H7 (cell line): ENCODE results near the gene BMI1. TPM values are rescaled to one million over a fixed set of nuclear protein-coding genes. Genes with fewer than 3 reads are reported as not detected.

ENCODE experiments used
- DNase-seq: peaks from one replicate; pipeline ENCODE4 v3.0.0; 2012
- H3K27me3 ChIP-seq: 2 replicates; pipeline ENCODE4 v1.6.0; 2011; ENCODE audit warnings: mild to moderate bottlenecking, low read length; ENCODE audit not compliant: control insufficient read depth, insufficient read depth
- H3K36me3 ChIP-seq: replicated peaks from 2 replicates; pipeline ENCODE4 v1.5.1; 2011; ENCODE audit warnings: low read length; ENCODE audit not compliant: control insufficient read depth, insufficient read depth
- H3K4me3 ChIP-seq: 2 replicates; pipeline ENCODE4 v1.5.1; 2011; ENCODE audit warnings: low read depth, mild to moderate bottlenecking, control low read depth, low read length, moderate library complexity; ENCODE audit not compliant: insufficient read depth
- total RNA-seq: library from RNA; depleted of rRNA; stranded (reverse); fragments of >200 nt; shearing (Covaris generic); gene quantifications from 2 replicates; pipeline ENCODE4 v1.2.3, GENCODE V29; 2014

Gene BMI1
- total RNA-seq, 1 experiment from 2014 or later = 4.1 TPM

DNA sequence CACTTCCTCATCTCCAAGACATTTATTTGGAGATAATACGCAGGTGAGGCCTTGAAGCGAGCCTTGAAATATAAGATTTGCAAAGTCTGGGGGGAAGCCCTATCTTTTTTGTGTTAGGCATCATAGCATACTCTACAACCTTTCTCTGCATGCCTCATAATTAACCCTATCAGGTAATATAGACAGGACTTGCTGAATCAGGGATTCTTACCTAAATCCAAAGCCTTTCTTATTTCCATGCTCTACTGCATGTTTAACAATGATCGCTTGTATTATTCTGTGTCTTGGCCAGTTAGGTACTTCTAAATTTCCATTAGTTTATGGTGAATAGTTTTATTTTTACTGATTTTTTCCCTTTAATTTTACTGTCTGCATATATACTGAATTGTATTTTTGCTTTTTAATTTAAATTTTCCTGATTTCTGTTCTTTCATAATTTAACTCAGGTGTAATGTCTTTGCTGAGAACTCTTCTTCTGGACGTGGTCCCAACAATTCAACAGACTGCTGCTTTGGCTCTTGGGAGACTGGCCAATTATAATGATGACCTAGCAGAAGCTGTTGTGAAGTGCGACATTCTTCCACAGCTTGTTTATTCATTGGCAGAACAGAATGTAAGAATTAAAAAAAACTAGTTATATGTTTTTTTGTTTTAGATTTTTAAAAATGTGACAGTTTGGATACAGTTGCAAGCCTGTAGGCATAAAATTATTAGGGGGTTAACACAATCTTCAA lies 43.7 kb downstream of the BMI1 start:
- Histone ChIP-seq H3K4me3 (no peak overlapping the region), H3K36me3 (no peaks in the 10 kb centered on the region), H3K27me3 (no peaks in the 10 kb centered on the region)
- DNase-seq = no peak

DNA sequence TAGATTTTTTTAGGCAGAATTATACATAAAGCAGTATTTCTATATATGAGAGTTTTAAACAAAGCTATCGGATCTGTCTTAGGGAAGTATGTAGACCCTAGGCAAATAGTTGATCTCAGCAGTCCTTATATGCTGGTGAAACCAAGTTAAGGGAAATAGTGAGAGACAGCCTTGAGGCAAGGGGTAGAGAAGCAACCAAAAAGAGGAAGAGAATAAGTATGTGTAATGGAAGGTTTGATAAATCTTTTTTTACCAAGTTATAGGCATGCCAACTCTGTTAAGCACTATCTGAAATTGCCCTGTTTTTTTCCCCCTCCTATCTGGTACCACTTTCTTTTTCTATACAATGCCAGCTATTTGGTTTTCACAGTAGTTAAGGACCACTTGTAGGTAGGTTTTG lies 44.3 kb downstream of the BMI1 start:
- H3K36me3 ChIP-seq = no peaks in the 10 kb centered on the region
- no peak for DNase-seq
- H3K27me3 ChIP-seq = no peaks in the 10 kb centered on the region
- H3K4me3 ChIP-seq = no peak overlapping the region

DNA sequence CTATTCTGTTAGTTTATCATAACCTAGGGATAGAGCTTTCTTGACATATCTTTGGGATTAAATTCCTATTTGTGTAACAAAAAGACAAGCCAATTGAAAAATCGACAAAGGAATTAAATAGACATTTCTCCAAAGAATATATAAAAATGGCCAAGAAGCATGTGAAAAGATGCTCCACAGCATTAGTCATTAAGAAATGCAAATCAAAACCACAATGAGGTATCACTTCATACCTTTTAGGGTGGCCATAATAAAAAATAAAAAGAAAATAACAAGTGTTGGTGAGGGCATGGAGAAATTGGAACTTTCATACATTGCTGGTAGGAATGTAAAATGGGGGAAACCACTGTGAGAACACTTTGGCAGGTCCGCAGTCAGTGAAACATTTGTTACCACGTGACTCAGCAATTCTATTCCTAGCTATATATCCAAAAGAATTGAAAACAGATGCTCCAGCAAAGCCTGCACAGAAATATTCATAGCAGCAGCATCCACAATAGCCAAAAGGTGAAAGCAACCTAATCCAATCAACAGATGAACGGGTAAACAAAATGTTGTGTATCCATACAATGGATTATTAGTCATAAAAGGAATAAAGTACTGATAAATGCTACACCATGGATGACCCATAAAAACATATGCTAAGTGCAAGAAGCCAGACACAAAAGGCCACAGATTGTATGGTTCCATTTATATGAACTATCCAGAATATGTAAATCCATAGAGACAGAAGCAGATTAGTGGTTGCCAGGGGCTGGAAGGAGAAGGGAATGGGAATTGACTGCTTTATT lies 44.9 kb downstream of the BMI1 start:
- DNase-seq = no peak
- Histone ChIP-seq H3K36me3 (no peaks in the 10 kb centered on the region), H3K4me3 (no peak overlapping the region), H3K27me3 (no peaks in the 10 kb centered on the region)

DNA sequence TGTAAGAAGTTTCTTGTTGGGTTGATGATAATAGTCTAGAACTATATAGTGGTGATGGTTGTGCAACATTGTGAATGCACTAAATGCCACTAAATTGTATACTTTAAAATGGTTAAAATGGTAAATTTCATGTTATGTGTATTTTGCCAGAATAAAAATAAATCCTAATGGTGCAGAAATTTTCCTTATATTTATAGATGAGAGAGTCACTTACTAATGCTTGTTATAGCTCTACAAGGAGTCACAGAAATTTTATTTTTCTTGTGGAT lies 45.5 kb downstream of the BMI1 start:
- Histone ChIP-seq H3K36me3 (no peaks in the 10 kb centered on the region), H3K4me3 (no peak overlapping the region), H3K27me3 (no peaks in the 10 kb centered on the region)
- DNase-seq = no peak

DNA sequence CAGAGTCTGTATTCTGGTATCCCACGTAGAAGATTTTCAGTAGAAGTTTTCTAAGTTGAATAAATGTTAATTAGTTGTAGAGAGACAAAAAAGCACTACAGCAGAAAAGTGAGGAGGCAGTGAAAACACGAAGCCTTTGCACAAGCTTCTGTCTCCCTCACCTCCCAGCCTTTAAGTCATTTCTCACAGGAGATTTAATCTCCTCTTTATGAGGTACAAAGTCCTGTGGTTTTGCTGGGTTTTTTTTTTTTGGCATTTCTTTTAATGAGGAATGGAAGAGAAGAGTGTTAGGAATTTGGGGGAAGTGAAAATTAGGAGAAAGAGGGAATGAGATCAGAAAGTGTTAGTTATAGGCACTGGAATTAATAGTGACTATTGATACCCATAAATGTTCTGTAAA lies 45.9 kb downstream of the BMI1 start:
- no peak overlapping the region for H3K4me3 ChIP-seq
- no peak for DNase-seq
- no peaks in the 10 kb centered on the region for H3K36me3 ChIP-seq
- H3K27me3 ChIP-seq = no peaks in the 10 kb centered on the region

DNA sequence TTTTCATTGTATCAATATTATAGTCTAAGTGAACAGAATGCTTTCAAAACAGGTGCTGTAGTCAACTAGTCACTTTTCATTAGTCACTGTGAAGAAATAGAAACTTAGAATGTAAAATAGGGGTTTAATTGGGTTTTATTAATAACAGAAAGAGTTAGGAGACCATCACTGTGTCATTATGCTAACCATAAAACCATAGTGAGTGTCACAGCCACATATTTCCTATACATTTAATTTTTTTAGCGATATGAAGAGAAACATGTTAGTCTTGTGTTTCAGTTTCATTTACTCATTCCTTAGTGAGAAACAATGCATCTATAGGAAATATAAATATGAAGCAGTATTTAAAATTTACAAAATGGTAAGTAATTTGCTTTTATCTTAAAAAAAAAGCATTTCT lies 46.6 kb downstream of the BMI1 start:
- DNase-seq = no peak
- no peak overlapping the region for H3K4me3 ChIP-seq
- no peaks in the 10 kb centered on the region for H3K27me3 ChIP-seq
- H3K36me3 ChIP-seq = no peaks in the 10 kb centered on the region

DNA sequence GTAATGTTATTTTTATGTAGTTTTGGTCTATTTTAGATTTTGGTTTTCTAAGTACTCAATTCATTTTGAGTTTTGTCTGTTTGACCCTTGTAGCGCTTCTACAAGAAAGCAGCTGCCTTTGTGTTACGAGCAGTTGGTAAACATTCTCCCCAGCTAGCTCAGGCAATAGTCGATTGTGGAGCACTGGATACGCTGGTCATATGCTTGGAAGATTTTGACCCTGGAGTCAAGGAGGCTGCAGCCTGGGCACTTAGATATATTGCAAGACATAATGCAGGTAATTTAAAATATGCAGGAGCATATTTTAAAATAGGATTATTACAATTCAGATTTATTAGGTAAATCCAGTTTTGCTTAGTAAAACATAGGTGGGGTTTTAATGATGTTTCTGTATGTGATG lies 47.5 kb downstream of the BMI1 start:
- H3K36me3 ChIP-seq = no peaks in the 10 kb centered on the region
- H3K27me3 ChIP-seq = no peaks in the 10 kb centered on the region
- H3K4me3 ChIP-seq = no peak overlapping the region
- DNase-seq = no peak

DNA sequence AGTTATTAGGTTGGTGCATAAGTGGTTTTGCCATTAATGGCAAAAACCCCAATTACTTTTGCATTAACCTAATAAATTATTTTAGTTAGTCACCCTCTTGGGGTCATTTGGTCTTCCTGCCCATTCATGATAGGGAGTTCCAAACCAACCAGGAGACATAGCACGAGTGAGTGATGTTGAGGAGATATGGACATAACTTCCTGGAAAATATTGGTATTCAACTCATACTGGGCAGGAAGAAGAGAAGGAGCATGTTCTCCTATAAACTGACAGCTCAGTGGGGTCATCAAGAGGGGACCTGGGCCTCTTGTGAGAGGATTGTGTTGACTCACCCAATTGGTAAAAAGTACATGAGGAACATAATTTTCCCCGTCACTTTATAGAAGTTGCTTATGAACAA lies 48.1 kb downstream of the BMI1 start:
- no peaks in the 10 kb centered on the region for H3K36me3 ChIP-seq
- H3K4me3 ChIP-seq = no peak overlapping the region
- H3K27me3 ChIP-seq = no peaks in the 10 kb centered on the region
- DNase-seq = no peak

DNA sequence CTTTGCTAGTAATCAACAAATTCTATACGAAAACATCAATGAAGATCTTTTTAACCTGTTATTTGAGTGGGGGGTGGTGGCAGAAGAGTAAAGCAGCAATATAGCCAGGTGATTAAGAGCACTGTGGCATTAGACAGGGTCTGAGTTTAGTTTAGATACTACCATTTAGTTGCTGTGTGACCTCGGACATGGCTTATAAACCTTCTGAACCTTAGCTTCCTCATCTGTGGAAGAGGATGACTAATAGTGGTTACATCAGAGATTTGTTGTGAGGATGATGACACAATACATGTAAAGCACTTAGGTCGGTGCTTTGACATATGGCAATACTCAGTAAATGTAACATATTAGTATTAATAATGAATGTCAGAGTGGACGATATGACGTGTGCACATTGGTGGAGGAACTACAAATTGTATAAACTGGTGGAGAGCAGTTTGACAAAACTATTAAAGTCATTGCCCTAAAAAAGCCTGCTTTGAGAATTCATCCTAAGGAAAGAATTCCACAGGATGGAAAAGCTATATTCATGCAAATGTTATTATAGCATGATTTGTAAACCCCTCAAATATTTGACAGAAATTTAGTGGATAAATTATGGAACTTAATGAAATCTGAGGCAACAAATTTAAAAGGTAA lies 48.7 kb downstream of the BMI1 start:
- DNase-seq = no peak
- Histone ChIP-seq H3K27me3 (no peaks in the 10 kb centered on the region), H3K36me3 (no peaks in the 10 kb centered on the region), H3K4me3 (no peak overlapping the region)

DNA sequence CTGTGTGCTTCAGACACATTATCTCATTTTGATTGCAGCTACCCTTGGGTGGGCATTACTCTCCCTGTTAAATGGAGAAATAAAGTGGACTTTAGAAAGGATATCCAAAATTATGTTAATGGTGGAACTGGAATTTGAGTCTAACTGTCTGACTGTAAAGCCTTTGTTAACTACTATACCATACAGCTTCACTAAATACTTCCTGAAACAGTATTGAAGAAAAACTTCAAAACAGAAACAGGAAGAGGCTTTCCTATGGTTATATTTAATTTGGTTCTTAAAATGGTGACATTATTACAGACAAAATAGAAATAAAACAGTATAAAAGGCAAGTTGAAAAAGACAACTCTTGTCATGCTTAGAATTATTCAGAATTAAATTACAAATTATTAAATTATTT lies 49.4 kb downstream of the BMI1 start:
- no peak for DNase-seq
- no peak overlapping the region for H3K4me3 ChIP-seq
- no peaks in the 10 kb centered on the region for H3K36me3 ChIP-seq
- H3K27me3 ChIP-seq = no peaks in the 10 kb centered on the region

DNA sequence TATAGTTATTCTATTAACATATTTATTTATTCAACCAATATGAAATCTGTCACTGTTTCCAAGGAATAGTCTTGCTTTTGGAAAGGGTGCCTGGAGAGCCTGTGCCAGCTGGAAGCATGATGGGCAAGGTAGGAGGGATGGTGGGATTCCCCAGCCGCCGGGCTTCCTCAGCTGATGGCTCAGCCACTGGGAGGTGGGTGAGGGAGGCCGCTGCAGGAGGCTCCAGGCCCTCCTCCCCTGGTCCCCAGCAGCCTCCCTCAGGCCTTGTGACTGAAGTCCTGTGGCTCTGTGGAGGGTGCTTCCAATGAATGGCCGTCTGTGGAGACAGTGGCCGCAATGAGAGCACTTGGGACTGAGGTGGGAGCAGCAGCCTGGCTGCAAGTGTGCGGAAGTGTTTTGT lies 51.4 kb downstream of the BMI1 start:
- no peak overlapping the region for H3K4me3 ChIP-seq
- DNase-seq = no peak
- H3K27me3 ChIP-seq = no peaks in the 10 kb centered on the region
- H3K36me3 ChIP-seq = no peaks in the 10 kb centered on the region

DNA sequence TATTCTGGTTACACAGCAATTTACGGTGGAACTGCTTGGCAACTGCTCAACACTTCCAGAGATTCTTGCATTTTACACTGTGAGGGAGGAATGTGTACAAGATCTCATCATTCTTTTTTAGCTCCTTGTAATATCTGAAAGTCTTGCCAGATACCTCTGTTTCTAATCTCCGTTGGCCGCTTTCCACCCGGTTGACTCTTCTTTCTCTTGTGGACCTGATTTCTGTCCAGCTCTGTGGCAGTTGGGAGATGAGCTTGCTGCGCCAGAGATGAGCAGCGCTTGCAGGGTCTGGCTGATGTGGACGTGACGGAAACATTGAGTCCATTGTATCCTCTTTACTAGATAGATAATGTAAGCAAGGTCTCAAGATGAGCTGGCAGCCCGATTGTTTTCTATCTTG lies 52.0 kb downstream of the BMI1 start:
- H3K36me3 ChIP-seq = no peaks in the 10 kb centered on the region
- DNase-seq = no peak
- no peaks in the 10 kb centered on the region for H3K27me3 ChIP-seq
- no peak overlapping the region for H3K4me3 ChIP-seq

DNA sequence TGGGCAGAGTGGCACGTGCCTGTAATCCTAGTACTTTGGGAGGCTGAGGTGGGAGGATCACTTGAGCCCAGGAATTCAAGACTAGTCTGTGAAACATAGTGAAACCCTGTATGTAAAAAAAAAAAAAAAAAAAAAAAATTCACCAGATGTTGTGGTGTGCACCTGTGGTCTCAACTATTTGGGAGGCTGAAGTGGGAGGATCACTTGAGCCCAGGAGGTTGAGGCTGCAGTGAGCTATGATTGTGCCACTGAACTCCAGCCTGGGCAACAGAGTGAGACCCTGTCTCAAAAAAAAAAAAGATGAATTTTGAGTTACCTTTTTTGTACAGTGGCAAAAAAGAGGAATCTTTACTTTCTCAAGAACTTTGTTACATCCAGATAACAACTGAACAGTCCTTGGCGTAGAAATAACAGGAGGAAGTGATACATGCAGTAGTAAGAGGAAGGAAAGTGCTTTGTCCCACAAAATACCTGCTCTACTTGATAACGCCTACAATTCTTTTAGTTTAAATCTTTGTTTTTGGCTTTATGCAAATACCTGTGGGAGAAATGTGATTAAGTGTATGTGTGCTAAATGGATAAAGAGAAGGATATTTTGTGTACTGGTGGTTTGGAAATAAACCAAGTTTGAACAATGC lies 53.7 kb downstream of the BMI1 start:
- no peak for DNase-seq
- Histone ChIP-seq H3K4me3 (no peak overlapping the region), H3K27me3 (no peaks in the 10 kb centered on the region), H3K36me3 (no peaks in the 10 kb centered on the region)

DNA sequence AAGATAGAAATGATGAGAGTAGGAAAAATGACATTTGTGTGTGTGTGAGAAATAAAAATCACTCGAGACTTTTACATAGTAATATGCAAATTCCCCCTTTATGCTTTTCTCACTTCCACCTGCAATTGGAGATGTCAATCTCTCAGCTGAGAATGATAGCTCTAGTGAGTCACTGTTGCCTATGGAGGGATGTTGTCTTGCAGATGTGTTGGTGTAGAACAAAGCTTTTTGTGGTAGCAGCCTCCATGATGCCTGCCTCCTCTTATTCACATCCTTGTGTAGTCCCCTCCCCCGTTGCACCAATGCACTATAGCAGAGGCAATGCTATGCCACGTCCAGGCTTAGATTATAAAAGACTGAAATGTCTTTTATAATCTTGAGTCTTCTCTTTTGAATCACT lies 58.2 kb downstream of the BMI1 start:
- no peak overlapping the region for H3K4me3 ChIP-seq
- no peak for DNase-seq

More for the DNA sequence above, 58.2 kb downstream of the BMI1 start:
- H3K36me3 ChIP-seq = no peaks in the 10 kb centered on the region
- no peaks in the 10 kb centered on the region for H3K27me3 ChIP-seq
